Stimulated activated CD8-positive, alpha-beta memory T cell treated with anti-CD3 and anti-CD28 coated beads, Interleukin-15, amount 100 ng/mL, for 24 hours (primary cell): ENCODE measurements around the gene SUN1.
"Not testable (repeated sequence)": the region's sequence is repeated elsewhere in the genome, so short reads cannot be mapped to it uniquely, and the experiment has no call there.

ENCODE experiments used
- DNase-seq: peaks from one replicate; pipeline ENCODE4 v3.0.0-alpha.2; 2020; ENCODE audit warnings: low read depth

SUN1 gene

DNA sequence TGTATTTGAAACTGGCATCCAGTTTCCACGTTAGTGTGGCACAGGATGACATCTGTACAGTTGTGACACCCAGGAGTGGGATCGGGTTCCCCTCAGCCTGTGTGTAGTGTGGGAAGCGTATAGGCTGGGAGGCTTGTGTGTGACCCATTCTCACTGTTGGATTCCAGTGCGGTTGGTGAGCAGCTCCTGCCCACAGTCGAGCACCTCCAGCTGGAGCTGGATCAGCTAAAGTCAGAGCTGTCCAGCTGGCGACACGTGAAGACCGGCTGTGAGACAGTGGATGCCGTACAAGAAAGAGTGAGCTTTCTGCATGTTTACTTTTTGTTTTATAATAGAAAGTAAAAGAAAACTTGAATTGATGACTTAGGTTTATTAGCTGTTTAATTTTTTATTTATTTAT, 25.4 kb downstream of the SUN1 start:
- no peak for DNase-seq

DNA sequence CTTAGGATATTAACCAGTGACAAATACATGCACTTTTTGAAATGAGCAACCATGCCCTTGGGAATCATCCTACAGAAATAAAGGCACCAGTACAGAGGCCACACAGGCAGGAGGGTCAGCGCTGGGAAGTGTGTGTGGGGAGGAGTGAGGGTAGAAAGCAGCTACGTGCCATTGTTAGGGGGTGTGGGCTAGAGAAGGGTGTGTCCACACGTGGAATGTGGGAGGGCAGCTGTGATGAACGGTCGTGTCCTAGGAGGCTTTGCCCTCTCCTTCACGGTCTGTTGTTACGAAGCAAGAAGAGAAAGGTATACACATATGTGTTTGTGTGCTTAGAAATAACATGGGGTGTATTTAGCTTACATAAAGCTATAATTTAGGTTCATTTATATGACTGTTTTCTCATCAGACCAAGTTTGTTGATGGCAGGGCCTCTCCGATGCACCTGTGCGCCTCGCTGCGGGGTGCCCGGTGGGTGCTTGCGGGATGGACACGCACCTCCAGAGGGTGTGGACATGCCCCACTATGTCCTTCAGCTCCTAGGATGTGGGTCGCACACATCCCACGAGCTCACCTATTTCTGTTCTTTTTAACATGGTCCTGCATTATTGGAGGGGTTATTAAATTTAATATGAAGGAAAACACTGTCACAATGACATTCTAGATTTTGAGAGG, 27.2 kb downstream of the SUN1 start:
- DNase-seq: no peak

DNA sequence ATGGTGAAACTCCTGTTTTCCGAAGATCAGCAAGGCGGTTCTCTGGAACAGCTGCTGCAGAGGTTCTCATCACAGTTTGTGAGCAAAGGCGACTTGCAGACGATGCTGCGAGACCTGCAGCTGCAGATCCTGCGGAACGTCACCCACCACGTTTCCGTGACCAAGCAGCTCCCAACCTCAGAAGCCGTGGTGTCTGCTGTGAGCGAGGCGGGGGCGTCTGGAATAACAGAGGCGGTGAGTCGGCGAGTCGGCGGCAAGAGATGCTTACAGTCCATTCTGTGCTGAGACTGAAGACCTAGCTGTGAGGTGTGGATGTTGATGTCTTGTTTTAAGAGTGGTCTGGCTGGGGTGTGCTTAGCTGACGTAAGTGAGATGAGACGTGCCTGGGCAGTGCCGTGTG, 27.9 kb downstream of the SUN1 start:
- DNase-seq: no peak

DNA sequence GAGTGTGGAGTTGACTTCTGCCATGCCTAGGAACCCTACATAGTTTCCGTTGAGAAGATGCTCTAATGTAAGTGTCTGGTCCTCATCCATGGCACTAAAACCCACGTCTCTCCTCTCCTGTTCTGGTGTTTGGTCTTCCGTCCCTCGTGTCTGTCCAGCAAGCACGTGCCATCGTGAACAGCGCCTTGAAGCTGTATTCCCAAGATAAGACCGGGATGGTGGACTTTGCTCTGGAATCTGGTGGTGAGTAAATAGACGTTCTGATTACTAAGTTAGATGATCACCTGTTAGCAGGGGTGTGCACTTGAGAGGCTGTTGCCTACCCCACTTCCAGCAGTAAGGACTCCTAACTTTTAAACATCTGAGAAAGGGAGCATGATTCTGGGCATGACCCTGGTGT, 28.9 kb downstream of the SUN1 start:
- DNase-seq: no peak

DNA sequence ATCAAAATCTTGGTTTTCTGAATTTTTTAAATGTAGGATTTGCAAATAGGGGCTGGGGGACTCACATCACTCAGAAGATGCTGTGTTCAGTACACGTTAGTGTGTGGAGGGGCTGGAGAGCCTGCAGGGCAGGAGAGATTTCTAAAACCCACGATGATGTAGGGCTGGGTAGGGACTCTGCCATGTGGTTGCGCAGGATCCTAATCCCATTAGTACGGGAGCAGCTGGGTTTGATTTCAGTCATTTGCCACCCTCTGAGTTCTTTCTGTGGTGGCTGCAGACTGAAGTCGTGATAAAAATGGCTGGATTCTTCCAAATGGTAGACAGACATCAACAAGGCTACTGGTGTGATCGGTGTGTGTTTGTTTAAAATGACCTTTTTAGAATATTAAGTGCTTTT, 29.9 kb downstream of the SUN1 start:
- no peak for DNase-seq

DNA sequence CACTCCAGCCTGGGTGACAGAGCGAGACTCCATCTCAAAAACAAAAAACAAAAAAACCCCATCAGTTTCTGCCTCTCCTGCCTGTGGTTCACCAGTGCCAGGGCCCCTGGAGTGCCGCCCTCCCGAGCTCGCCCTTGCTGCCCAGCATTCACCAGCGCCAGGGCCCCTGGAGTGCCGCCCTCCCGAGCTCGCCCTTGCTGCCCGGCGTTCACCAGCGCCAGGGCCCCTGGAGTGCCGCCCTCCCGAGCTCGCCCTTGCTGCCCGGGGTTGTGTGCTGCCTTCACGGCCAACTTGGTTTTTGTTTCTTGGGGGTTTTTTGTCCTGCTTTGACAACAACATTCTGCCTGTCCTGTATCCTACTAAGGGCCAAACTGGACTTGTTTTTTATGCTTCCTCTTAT, 30.8 kb downstream of the SUN1 start:
- no peak for DNase-seq

DNA sequence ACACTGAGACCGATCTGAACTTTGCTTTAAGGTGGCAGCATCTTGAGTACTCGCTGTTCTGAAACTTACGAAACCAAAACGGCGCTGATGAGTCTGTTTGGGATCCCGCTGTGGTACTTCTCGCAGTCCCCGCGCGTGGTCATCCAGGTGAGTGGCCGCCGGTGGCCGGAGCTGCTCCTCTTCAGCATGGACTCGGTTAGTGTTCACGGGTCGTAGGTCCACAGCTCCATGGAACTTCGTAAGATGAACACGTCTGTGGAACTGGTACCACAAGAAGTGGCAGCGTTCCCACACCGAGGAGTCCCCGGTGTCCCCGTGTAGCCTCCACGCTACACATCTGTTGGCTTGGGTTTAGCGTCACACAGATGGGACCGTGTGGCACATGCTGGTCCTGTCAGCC, 33.6 kb downstream of the SUN1 start:
- DNase-seq: no peak

DNA sequence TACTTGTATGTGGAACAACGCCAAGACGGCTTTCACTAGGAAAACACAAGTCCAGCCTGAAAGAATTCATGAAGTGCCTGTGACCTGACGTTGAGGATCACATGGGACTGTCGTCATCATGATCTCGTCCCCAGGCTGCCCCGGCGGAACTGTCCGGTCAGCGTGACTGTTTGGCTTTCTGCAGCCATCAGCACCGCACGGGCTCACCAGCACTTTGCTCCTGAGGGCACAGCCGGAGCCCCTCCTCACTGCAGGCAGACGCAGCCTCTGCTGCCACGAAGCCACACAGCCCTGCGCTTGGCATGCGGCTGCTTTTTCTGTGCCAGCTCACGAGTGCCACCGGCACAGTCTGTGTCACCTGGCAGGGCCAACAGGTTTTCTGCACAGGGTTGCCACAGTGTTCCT, 34.7 kb downstream of the SUN1 start:
- DNase-seq: no peak

DNA sequence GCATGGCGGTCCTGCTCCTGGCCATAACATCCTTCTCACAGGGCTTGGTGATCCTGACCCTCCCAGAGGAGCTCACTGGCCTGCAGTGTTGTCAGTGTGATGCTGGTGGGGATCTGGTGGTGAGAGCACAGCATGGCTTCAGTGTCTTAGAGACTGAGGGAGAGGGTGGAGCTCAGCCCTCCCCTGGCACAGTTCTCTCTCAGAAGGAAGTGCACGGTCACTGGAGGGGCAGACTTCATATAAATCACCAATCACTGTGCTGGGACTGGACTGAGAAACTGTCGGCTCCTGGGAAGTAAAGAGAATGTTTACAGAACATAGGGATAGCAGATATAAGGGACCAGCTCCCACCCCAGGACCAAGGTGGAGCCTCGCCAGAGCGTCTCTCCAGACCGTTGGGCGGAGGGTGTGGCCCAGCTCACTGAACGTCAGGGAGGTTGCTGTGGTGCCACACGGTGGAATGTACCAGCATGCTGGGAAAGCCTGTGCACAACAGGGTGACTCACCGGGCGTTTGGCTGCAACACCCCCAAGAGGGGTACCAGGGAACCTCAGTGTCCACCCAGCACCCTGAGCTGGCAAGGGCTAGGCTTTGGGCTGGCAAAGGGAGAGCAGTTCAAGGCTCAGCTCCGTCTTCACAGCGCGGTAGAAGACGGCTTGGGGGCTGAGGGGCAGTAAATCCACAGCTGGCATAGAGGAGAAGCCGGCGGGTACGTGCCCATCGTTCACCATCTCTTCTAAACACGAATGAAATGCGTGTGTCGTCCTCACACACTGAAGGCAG, 35.3 kb downstream of the SUN1 start:
- no peak for DNase-seq

DNA sequence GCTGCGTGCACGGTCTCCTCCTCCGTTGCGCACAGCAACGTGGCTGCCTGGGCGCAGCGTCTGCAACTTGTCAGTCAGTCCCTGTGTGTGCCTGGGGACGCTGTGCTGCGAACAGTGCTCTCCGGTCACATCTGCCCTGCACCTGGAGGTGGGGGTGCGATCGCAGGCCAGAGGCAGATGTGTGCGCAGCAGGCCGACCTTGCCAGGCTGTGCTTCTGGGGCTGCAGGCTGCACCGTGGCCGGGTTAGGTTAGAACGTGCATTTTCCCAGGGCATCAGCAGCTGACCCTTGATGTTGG, 35.9 kb downstream of the SUN1 start:
- no peak for DNase-seq

DNA sequence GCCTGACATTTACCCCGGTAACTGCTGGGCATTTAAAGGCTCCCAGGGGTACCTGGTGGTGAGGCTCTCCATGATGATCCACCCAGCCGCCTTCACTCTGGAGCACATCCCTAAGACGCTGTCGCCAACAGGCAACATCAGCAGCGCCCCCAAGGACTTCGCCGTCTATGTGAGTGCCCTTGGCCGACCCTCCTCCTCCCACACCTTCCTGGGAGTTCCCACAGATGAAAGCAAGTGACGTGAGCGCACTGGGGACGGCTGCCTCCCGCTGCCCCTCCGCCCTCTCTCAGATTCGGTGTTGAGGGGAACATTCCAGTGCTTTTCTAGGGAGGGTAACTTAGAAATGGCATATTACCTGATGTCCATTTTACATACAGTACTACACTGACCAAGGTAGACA, 37.1 kb downstream of the SUN1 start:
- no peak for DNase-seq

DNA sequence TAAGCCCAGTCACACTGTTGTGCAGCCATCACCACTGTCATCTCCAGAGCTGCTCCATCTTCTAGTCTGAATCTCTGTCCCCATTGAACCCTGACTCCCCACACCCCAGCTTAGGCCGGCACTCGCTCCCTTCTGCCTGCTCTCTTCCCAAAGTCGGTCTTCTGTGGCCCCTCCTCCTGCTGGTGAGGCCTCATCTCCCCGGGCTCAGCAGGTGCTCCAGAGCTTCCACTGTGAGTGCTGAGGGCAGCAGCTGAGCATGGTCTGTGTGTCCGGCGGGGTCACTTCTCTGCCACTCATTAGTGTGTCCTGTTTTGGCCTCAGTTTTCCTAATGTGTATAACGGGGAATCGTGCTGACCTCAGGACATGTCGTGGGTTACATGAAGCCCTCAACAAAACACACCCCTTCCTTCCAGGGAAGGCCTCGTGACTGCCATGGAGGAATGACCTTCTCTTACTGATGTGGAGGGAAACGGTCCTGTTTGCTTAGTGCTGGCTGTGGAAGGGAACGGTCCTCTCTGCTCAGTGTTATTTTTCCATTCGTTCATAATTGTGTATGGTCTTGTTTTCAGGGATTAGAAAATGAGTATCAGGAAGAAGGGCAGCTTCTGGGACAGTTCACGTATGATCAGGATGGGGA, 39.7 kb downstream of the SUN1 start:
- DNase-seq: no peak

DNA sequence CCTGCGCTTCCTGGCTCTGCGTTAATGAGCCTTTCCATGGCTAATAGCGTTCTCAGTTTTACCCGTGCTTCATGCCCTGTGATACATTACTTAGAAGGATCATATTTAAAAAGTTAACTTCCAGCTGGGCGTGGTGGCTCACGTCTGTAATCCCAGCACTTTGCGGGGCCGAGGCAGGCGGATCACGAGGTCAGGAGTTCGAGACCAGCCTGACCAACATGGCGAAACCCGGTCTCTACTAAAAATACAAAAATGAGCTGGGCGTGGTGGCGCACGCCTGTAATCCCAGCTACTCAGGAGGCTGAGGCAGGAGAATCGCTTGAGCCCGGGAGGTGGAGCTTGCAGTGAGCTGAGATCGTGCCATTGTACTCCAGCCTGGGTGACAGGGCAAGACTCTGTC, 40.4 kb downstream of the SUN1 start:
- DNase-seq: not testable (repeated sequence)

DNA sequence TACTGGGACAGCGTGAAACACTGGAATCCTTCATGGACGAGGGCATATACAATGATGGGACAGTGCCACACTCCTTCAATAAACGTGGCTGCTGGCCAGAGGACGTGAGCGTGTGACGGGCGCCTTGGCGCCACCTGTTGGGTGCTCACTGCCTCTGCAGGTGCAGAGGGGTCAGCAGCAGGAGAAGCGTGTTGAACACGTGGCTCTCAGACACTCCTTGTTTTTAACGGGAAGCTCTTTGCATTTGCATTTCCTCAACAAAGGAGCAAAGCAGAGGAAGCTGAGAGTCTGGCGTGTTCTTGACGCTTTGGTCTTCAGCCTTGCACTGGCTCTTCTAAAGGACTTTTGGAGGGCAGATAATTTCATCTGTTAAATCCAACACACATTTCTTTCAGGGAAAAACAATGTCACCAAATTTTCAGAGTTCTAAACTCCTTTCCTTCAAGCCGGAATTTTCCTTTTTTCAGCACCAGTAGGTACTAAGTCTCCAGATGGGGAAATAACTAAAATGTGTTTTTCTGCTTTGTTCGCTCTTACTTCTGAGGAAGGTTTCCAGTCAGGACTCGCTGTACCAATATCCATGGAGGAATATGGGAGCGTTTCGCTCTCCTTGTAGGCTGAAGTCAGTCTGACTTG, 41.2 kb downstream of the SUN1 start:
- DNase-seq: peak; percentile 35

DNA sequence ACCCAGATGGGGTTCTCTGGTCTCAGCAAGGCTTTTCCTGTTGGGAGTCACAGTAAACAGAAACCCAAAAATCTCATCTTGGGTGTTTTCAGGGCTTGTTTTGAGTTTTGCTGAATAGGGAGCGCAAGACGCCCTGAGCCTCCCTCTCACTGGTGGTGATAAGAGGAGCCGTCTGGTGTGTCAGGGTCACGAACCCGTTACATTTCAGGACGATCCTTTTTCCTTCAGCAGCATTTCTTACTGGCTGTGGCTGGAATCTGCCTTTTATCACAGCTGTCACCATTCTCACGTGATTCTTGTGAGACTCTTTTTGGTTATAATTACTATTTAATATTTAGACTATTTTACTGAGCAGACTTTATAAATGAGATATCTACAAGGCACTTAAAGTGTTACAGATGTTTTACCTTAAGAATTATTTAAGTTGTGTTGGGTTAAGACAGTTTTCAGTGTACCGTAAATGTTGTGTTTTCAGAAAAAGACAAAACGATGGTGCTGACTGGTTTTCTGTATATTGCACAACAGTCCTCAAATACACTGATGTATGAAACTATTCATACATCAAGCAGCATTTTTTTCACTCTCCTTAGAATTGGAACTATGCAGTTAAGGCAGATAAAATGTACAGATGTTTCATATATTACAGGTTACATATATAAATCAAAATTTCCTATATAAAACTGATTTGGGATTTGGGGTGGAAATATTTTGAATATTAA, 41.9 kb downstream of the SUN1 start:
- no peak for DNase-seq

DNA sequence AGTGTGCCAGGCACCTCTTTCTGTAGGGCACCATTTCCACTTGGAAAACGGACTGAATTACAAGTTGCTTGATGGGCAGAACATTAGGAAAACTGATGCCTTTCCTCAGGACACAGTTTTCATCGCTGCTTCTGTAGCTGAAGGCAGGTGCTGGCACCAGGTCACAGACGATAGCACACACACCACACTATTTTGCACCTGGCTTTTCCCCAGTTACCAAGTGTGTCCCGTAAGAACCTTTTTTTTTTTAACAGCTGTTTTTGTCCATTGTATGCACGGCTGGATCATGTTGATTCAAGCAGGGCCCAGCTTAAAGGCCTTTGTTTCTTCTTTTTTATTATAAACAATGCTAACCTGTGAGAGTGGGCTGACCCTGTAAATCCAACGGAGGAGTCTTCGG, 42.8 kb downstream of the SUN1 start:
- DNase-seq: no peak

DNA sequence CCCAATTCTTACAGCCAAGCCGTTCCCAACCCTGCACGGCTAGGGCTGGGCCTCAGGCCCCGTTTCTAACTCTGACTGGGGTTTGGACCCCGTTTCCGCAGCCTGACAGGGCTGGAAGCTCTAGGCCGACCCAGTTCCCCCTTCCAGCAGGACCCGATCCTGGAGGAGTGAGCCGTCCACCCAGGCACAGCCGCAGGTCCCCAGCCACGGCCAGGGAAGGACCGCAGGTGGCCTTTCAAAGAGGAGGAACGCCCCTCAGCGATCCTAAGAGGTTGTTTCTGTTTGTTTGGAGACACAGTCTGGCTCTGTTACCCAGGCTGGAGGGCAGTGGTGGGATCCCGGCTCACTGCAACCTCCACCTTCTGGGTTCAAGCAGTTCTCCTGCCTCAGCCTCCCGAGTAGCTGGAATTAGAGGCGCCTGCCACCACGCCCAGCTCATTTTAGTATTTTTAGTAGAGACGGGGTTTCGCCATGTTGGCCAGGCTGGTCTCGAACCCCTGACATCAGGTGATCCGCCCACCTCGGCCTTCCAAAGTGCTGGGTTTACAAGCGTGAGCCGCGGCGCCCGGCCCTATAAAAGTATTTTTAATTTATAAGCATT, 43.3 kb downstream of the SUN1 start:
- no peak for DNase-seq

DNA sequence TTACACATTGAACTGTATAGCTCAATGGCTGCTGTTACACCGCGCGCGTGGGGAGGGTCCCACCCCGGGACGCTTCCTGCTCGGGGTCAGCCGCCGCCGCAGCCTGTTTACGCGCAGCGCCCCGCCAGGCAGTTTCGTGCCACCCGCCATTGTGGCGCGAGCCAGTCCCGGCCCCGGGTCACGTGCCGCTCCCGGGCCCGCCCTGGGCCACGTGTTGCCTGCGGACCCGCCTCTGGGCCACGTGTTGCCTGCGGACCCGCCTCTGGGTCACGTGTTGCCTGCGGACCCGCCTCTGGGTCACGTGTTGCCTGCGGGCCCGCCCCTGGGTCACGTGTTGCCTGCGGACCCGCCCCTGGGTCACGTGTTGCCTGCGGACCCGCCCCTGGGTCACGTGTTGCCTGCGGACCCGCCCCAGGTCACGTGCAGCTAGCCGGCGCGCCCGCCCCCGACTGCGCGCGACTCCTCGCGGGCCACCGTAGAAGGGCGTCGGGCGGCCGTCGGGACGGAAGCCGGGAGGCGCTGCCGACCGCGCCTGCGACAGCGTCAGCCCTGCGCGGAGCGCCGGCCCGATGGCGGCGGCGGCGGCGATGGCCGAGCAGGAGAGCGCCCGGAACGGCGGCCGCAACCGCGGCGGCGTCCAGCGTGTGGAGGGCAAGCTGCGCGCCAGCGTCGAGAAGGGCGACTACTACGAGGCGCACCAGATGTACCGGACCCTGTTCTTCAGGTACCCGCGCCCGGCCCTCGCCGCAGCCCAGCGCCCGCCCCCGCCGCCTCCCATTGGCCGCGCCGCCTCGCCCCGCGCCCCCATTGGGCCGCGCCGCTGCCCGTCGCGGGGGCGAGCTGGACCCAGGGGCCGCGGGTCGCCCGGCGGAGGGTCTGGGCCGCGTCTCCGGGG, 44.0 kb downstream of the SUN1 start, which contains the start of gene GET4:
GET4 (plus strand) TSS at position 478 of the 895 bp plus-strand sequence; CDS start at position 570, 92 bp downstream.
- peak; percentile 93 for DNase-seq

DNA sequence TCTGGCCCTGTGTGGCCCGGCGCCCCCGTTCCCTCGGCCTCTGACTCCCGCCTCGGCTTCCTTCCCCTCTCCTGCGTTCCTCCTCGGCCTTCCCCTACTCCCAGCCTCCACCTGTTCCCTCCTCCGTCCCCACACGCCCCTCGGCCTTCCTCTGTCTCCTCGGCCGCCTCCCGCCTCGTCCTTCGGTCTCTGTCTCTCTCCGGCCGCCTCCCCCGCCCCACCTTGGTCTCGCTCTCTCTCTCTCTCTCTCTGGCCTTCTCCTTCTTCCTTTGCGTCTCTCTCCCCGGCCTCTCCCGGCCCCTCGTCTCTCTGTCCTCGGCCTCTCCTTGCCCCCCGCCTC, 44.7 kb downstream of the SUN1 start:
- no peak for DNase-seq

DNA sequence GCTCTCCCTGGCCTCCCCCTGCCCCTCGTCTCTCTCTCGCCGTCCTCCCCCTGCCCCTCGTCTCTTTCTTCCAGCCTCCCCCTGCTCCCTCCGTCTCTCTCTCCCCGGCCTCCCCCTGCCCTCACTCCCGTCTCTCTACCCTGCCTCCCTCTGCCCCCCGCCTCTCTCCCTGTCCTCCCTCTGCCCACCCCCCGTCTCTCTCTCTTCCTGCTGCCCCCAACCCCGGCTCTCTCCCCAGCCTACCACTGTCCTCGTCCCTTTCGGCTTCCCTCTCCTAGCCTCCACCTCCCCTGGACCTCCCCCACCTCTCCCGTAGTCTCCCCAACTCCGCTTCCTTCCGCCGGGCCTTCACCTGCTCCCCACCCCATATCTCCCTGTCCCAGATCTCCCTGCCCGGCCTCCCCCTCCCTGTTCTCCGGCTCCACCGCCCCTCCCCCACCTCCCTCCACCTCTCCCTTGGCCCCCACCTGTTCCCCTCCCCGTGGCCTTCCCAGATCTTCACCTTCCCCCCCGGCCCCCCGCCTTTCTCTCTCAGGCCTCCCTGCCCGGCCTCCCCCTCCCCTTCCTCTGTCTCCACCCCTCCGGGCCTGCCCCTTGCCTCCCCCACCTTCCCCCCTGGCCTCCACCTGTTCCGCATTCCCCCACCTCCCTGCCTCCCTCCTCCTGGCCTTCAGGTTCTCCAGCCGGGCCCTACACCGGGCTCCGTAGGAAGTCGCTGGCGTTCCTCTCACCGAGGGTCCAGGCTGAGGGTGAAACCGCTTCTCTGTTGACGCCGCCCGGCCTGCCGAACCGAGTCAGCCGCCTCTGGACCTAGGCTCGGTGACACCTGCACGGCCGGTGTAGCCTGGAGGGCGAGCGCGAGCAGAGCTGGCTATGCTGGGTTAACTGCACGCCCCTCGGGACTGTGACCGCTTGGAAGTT, 45.3 kb downstream of the SUN1 start:
- no peak for DNase-seq
